NCI-H345 treated with DMSO at 0.1 percent for 48 hours (cell line): ENCODE results near the gene MT1B.
"Not testable (repeated sequence)": the region's sequence is repeated elsewhere in the genome, so short reads cannot be mapped to it uniquely, and the experiment has no call there.

Experiments used
- DNase-seq: peaks from one replicate; lab custom pipeline; 2025; ENCODE audit not compliant: unreplicated experiment; lab: John Stamatoyannopoulos, UW

Gene MT1B

GRCh38 chr16:56618138-56618537 is 33.5 kb upstream of the MT1B start:
- DNase-seq: no peak

- no peak for DNase-seq
Measured at GRCh38 chr16:56620339-56620897, 31.3 kb upstream of the MT1B start.

GRCh38 chr16:56621665-56622445 is 29.8 kb upstream of the MT1B start:
- DNase-seq: not testable (repeated sequence)

GRCh38 chr16:56623184-56623583 is 28.5 kb upstream of the MT1B start:
- DNase-seq: not testable (repeated sequence)

- no peak for DNase-seq
Measured at GRCh38 chr16:56623637-56624036, 28.0 kb upstream of the MT1B start.

GRCh38 chr16:56625140-56625942 is 26.3 kb upstream of the MT1B start, which contains the start of gene MT1E:
MT1E (plus strand) TSS chr16:56625781; CDS start chr16:56625852, 71 bp downstream.
- DNase-seq: no peak

- DNase-seq: no peak
Measured at GRCh38 chr16:56625943-56626654, 25.6 kb upstream of the MT1B start.

- DNase-seq: no peak
Measured at GRCh38 chr16:56626685-56627084, 25.0 kb upstream of the MT1B start.

- no peak for DNase-seq
Measured at GRCh38 chr16:56628486-56629350, 23.0 kb upstream of the MT1B start.

GRCh38 chr16:56629531-56629930 is 22.2 kb upstream of the MT1B start:
- DNase-seq: no peak

GRCh38 chr16:56630134-56630533 is 21.6 kb upstream of the MT1B start:
- DNase-seq: no peak

- no peak for DNase-seq
Measured at GRCh38 chr16:56631197-56631596, 20.5 kb upstream of the MT1B start.

GRCh38 chr16:56631832-56632155 is 19.9 kb upstream of the MT1B start:
- DNase-seq: no peak

GRCh38 chr16:56632156-56632847 is 19.4 kb upstream of the MT1B start, which contains the start of gene MT1M:
MT1M (plus strand) TSS chr16:56632659; CDS start chr16:56632732, 73 bp downstream.
- DNase-seq: no peak

- no peak for DNase-seq
Measured at GRCh38 chr16:56632848-56633365, 18.8 kb upstream of the MT1B start.

GRCh38 chr16:56633535-56633934 is 18.2 kb upstream of the MT1B start:
- DNase-seq: no peak

- DNase-seq: no peak
Measured at GRCh38 chr16:56634715-56635440, 16.8 kb upstream of the MT1B start.

GRCh38 chr16:56635441-56635967 is 16.2 kb upstream of the MT1B start:
- DNase-seq: no peak
